OCI-M2 (cell line): ENCODE results near the gene ST3GAL2.
"Not testable (repeated sequence)": the region's sequence is repeated elsewhere in the genome, so short reads cannot be mapped to it uniquely, and the experiment has no call there.

Experiments used
- DNase-seq: peaks from one replicate; lab custom pipeline; 2025; ENCODE audit not compliant: unreplicated experiment; lab: John Stamatoyannopoulos, UW

Gene ST3GAL2

GRCh38 chr16:70418274-70418992 lies 20.5 kb downstream of the ST3GAL2 start:
- DNase-seq, result no peak

- DNase-seq, result no peak
These were observed 21.2 kb downstream of the ST3GAL2 start for GRCh38 chr16:70417661-70418060.

- DNase-seq, result no peak
These were observed 21.9 kb downstream of the ST3GAL2 start for GRCh38 chr16:70416748-70417616.

- not testable (repeated sequence) for DNase-seq
These were observed 25.3 kb downstream of the ST3GAL2 start for GRCh38 chr16:70413572-70413971.

- no peak for DNase-seq
These were observed 26.5 kb downstream of the ST3GAL2 start for GRCh38 chr16:70412385-70412784.

- DNase-seq, result no peak
These were observed 28.2 kb downstream of the ST3GAL2 start for GRCh38 chr16:70410734-70411133.

- DNase-seq, result no peak
These were observed 31.1 kb downstream of the ST3GAL2 start for GRCh38 chr16:70407811-70408274.

GRCh38 chr16:70406104-70406503 lies 32.8 kb downstream of the ST3GAL2 start:
- DNase-seq, result not testable (repeated sequence)

- DNase-seq, result no peak
These were observed 35.8 kb downstream of the ST3GAL2 start for GRCh38 chr16:70402916-70403659.

- DNase-seq, result no peak
These were observed 38.9 kb downstream of the ST3GAL2 start for GRCh38 chr16:70399951-70400350.

GRCh38 chr16:70399381-70399780 lies 39.5 kb downstream of the ST3GAL2 start:
- DNase-seq, result no peak

- no peak for DNase-seq
These were observed 40.6 kb downstream of the ST3GAL2 start for GRCh38 chr16:70398177-70398743.

- no peak for DNase-seq
These were observed 42.5 kb downstream of the ST3GAL2 start for GRCh38 chr16:70396246-70396904.

- no peak for DNase-seq
These were observed 43.5 kb downstream of the ST3GAL2 start for GRCh38 chr16:70395345-70395901.

GRCh38 chr16:70394853-70395252 lies 44.0 kb downstream of the ST3GAL2 start:
- DNase-seq, result no peak

GRCh38 chr16:70393662-70394061 lies 45.2 kb downstream of the ST3GAL2 start:
- no peak for DNase-seq

- DNase-seq, result no peak
These were observed 46.3 kb downstream of the ST3GAL2 start for GRCh38 chr16:70392606-70393005.

- no peak for DNase-seq
These were observed 46.9 kb downstream of the ST3GAL2 start for GRCh38 chr16:70391881-70392481.

- DNase-seq, result no peak
These were observed 47.5 kb downstream of the ST3GAL2 start for GRCh38 chr16:70391446-70391845.

- DNase-seq, result no peak
These were observed 48.1 kb downstream of the ST3GAL2 start for GRCh38 chr16:70390774-70391173.
